H54 (cell line): Measurements from ENCODE around the gene ZNF609.

Source experiments
- DNase-seq: peaks from one replicate; pipeline ENCODE4 v3.0.0; 2011; ENCODE audit warnings: low spot score, mixed read lengths; ENCODE audit not compliant: insufficient read length
- FAIRE-seq: peaks from 3 replicates; lab custom pipeline; 2011; peaks lifted over from hg19 to GRCh38; lab: Jason Lieb, UNC
- POLR2A ChIP-seq: IDR thresholded peaks from 2 replicates; pipeline ENCODE4 v1.6.1; 2011; ENCODE audit warnings: low read depth, mild to moderate bottlenecking, low read length

ZNF609 gene

GRCh38 chr15:64685230-64685888, 225.0 kb downstream of the ZNF609 start:
- no peak for DNase-seq
- FAIRE-seq: no peak
- TF ChIP-seq POLR2A: no peak

- FAIRE-seq: no peak
Measured at GRCh38 chr15:64686130-64686735, 225.9 kb downstream of the ZNF609 start.

GRCh38 chr15:64687172-64687571, 226.8 kb downstream of the ZNF609 start:
- FAIRE-seq (no peak), DNase-seq (no peak)
- no peak for TF ChIP-seq POLR2A

More at GRCh38 chr15:64686130-64686735, 225.9 kb downstream of the ZNF609 start:
- no peak for TF ChIP-seq POLR2A
- DNase-seq: no peak

DNA sequence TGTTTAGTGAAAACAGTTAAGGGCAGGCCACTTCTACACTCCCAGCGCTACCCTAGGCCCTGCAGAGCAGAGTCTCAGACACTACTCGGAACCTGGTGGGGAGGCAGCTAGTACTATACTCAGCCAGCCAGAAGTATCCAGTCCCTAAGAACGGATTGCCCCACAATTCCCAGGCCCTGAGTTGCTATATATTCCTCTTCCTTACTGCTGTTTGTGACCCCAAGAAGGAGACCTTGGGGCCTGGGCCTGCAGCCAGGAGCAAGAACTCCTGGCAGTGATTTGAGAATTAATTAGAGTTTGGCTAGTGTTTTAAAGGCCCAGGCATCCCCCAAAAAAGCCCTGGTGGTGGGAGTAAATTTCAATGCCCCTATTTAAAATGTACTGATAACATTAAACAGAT, 227.3 kb downstream of the ZNF609 start:
- FAIRE-seq (no peak), DNase-seq (no peak)
- no peak for TF ChIP-seq POLR2A

DNA sequence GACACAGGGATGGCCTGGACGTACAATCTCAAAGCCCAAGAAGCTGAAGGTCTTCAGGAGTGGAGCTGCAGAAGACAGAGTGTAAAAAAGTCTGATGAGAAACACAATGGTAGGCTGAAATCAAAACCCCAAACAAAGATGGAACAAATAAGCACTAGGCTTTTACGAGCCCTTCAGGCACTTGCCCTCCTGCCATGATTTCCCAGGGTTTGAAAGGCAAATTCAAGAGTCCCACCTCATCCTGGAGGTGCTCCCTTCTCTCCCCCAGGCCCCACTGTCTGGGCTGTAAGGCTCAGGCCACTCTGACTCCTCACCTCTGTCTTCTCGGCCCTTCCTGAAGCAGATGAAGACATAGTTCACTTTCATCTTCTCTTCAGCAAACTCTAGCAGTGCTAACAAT, 228.4 kb downstream of the ZNF609 start:
- DNase-seq (no peak), FAIRE-seq (no peak)
- TF ChIP-seq POLR2A: no peak

- DNase-seq: no peak
- TF ChIP-seq POLR2A: no peak
- FAIRE-seq: no peak
Measured at GRCh38 chr15:64690008-64690407, 229.6 kb downstream of the ZNF609 start.

- FAIRE-seq: no peak
Measured at GRCh38 chr15:64690578-64691296, 230.4 kb downstream of the ZNF609 start.

DNA sequence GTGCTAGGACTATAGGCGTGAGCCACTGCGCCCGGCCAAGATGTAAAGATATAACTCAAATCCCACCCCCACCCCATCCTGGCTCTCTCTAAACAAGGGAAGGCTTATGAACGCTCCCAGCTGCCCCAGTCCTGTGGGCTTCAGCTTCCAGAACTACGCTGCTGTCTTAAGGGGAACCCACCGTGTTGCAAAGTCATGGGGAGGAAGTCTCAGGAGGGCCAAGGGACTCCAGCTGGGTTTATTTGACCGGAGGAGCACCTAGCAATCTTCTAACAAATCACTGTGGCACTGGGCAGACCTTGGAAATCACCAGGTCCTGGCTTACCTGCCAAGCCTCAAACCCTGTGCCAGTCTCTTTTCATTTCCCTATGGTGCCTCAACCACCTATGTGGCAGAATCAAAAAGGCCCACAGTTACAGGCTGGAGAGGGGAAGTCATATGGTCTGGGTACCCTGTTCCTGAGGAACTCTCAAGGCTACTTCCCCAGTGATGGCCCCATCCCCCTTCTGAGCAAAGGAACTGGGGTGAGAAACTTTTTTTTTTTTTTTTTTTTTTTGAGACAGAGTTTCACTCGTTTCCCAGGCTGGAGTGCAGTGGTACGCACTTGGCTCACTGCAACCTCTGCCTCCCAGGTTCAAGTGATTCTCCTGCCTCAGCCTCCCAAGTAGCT, 231.7 kb downstream of the ZNF609 start:
- TF ChIP-seq POLR2A: no peak
- no peak for FAIRE-seq
- DNase-seq: no peak

More at GRCh38 chr15:64690578-64691296, 230.4 kb downstream of the ZNF609 start:
- no peak for DNase-seq
- TF ChIP-seq POLR2A: no peak

- FAIRE-seq (no peak), DNase-seq (peak; percentile 20)
- no peak for TF ChIP-seq POLR2A
Measured at GRCh38 chr15:64693134-64693533, 232.8 kb downstream of the ZNF609 start.

GRCh38 chr15:64694816-64695215, 234.4 kb downstream of the ZNF609 start:
- FAIRE-seq: no peak
- no peak for DNase-seq
- no peak for TF ChIP-seq POLR2A

- FAIRE-seq (no peak), DNase-seq (no peak)
- no peak for TF ChIP-seq POLR2A
Measured at GRCh38 chr15:64695561-64695992, 235.2 kb downstream of the ZNF609 start.

GRCh38 chr15:64696481-64696880, 236.1 kb downstream of the ZNF609 start:
- no peak for FAIRE-seq
- DNase-seq: no peak
- TF ChIP-seq POLR2A: no peak

GRCh38 chr15:64697911-64698369, 237.6 kb downstream of the ZNF609 start:
- FAIRE-seq: no peak
- no peak for DNase-seq
- no peak for TF ChIP-seq POLR2A

GRCh38 chr15:64698823-64699222, 238.4 kb downstream of the ZNF609 start:
- DNase-seq (no peak), FAIRE-seq (no peak)
- no peak for TF ChIP-seq POLR2A
